B cell (primary cell): ENCODE results near the gene CRIM1. TPM values are rescaled to one million over a fixed set of nuclear protein-coding genes. Genes with fewer than 3 reads are reported as not detected.

Experiments
- ATAC-seq: fragments of 200-7000 bp; cut with Tn5 transposase; one replicate; pipeline ENCODE4 v1.10.0; 2021; ENCODE audit warnings: low read depth, mild to moderate bottlenecking, moderate number of reproducible peaks, moderate library complexity
- CTCF ChIA-PET: fragments of 350-600 bp; sonication (Branson Sonifier 250); formaldehyde crosslinking; loops from one replicate; lab custom pipeline; 2021; ENCODE audit warnings: antibody characterized with exemption, inconsistent platforms; lab: Charles Lee
- POLR2A ChIA-PET: fragments of 350-600 bp; sonication (Branson Sonifier 250); formaldehyde crosslinking; loops from one replicate; lab custom pipeline; 2021; ENCODE audit warnings: antibody characterized with exemption; lab: Charles Lee
- DNase-seq: peaks from one replicate; pipeline ENCODE4 v3.0.0; 2013
- H2AFZ ChIP-seq: 2 replicates; pipeline ENCODE4 v1.6.1; 2012; ENCODE audit warnings: mild to moderate bottlenecking, low read depth, low read length; ENCODE audit not compliant: insufficient read depth, poor library complexity, severe bottlenecking
- H3K27ac ChIP-seq, 2 donors: 1 replicate in 1 of 2; 2 replicates in 1 of 2; pipeline ENCODE4 v1.5.1; 2012 to 2013; ENCODE audit warnings: low read length in 2 of 2, mild to moderate bottlenecking in 2 of 2, moderate library complexity in 1 of 2
- H3K27me3 ChIP-seq, 4 experiments: fragments of 200-600 bp in 1 of 4; sonication (generic) in 1 of 4; replicated peaks in 1 of 4; 1 replicate in 2 of 4; 2 replicates in 2 of 4; pipeline versions ENCODE4 v1.6.1 to v1.7.0; 2013 to 2016; ENCODE audit warnings: low read length in 3 of 4, mild to moderate bottlenecking in 2 of 4, mixed read lengths in 1 of 4, moderate library complexity in 1 of 4; ENCODE audit not compliant: insufficient read depth in 4 of 4, control insufficient read depth in 3 of 4; ENCODE audit errors: control extremely low read depth in 1 of 4
- H3K36me3 ChIP-seq, 2 experiments: replicated peaks in 1 of 2; 1 replicate in 1 of 2; 2 replicates in 1 of 2; pipeline versions ENCODE4 v1.6.1 to v1.7.1; 2013; ENCODE audit warnings: low read length in 1 of 2; ENCODE audit not compliant: insufficient read depth in 2 of 2, control insufficient read depth in 1 of 2; ENCODE audit errors: control extremely low read depth in 1 of 2, extremely low read depth in 1 of 2
- H3K4me1 ChIP-seq, 2 donors: fragments of 200-600 bp in 1 of 2; sonication (generic) in 1 of 2; 1 replicate in 1 of 2; 2 replicates in 1 of 2; pipeline versions ENCODE4 v1.5.1 to v1.6.1; 2013 to 2017; ENCODE audit warnings: low read length in 2 of 2; ENCODE audit not compliant: control insufficient read depth in 2 of 2, insufficient read depth in 2 of 2
- H3K4me2 ChIP-seq: replicated peaks from 2 replicates; pipeline ENCODE3; 2012; ENCODE audit warnings: mild to moderate bottlenecking, low read depth, low read length; ENCODE audit not compliant: poor library complexity, severe bottlenecking
- H3K4me3 ChIP-seq, 5 experiments: fragments of 200-600 bp in 1 of 5; sonication (generic) in 1 of 5; 1 replicate in 3 of 5; 2 replicates in 2 of 5; pipeline versions ENCODE4 v1.5.1 to v1.7.0; 2011 to 2016; ENCODE audit warnings: low read length in 4 of 5, mild to moderate bottlenecking in 4 of 5, low read depth in 2 of 5, control low read depth in 1 of 5, moderate library complexity in 1 of 5; ENCODE audit not compliant: insufficient read depth in 1 of 5; ENCODE audit errors: control extremely low read depth in 1 of 5, extremely low read depth in 1 of 5
- H3K79me2 ChIP-seq: fragments of 200-600 bp; sonication (generic); one replicate; pipeline ENCODE4 v1.6.0; 2016; ENCODE audit warnings: low read length; ENCODE audit not compliant: control insufficient read depth, insufficient read depth
- H3K9ac ChIP-seq: fragments of 200-600 bp; sonication (generic); 2 replicates; pipeline ENCODE4 v1.6.1; 2017; ENCODE audit warnings: mild to moderate bottlenecking, low read length, moderate library complexity
- H3K9me3 ChIP-seq, 3 donors: one replicate each; pipeline versions ENCODE4 v1.6.1 to v1.7.1; 2013; ENCODE audit warnings: low read length in 2 of 3; ENCODE audit not compliant: control insufficient read depth in 2 of 3, insufficient read depth in 1 of 3; ENCODE audit errors: control extremely low read depth in 1 of 3
- H4K20me1 ChIP-seq: 2 replicates; pipeline ENCODE4 v1.6.0; 2012; ENCODE audit warnings: mild to moderate bottlenecking, low read length; ENCODE audit not compliant: insufficient read depth, control insufficient read depth, poor library complexity, severe bottlenecking
- H3K27ac Mint-ChIP-seq: one replicate; pipeline ENCODE4 v1.8.0; 2021; ENCODE audit warnings: mixed read lengths
- H3K27me3 Mint-ChIP-seq: one replicate; pipeline ENCODE4 v1.8.0; 2021; ENCODE audit warnings: mixed read lengths
- H3K4me1 Mint-ChIP-seq: one replicate; pipeline ENCODE4 v1.8.0; 2021; ENCODE audit warnings: mixed read lengths
- H3K4me3 Mint-ChIP-seq: one replicate; pipeline ENCODE4 v1.8.0; 2021; ENCODE audit warnings: mixed read lengths
- H3K9me3 Mint-ChIP-seq: one replicate; pipeline ENCODE4 v1.8.0; 2022; ENCODE audit warnings: mixed read lengths; ENCODE audit not compliant: insufficient read depth
- CTCF ChIP-seq: fragments of 200-600 bp; IDR thresholded peaks from one replicate; pipeline ENCODE4 v1.8.0; 2022; ENCODE audit warnings: antibody characterized with exemption, mild to moderate bottlenecking
- EZH2 ChIP-seq: IDR thresholded peaks from 2 replicates; pipeline ENCODE4 v1.6.1; 2012; ENCODE audit warnings: borderline replicate concordance, low read depth, mild to moderate bottlenecking, moderate library complexity, low read length; ENCODE audit not compliant: insufficient read depth, poor library complexity, severe bottlenecking
- WGBS: methylation state at CpG from one replicate; pipeline ENCODE4 v1.1.5; 2013; ENCODE audit warnings: missing lambda C conversion rate; ENCODE audit not compliant: insufficient coverage; 5-methylcytosine and 5-hydroxymethylcytosine counted together
- intact Hi-C: fragments of 100-400 bp; cut with micrococcal nuclease; formaldehyde crosslinking; loops from one replicate; pipeline ENCODE4 v1.10.0; 2022
- polyA plus RNA-seq: library from polyadenylated mRNA; depleted of rRNA; stranded (reverse); fragments of >200 nt; gene quantifications from 2 replicates; pipeline ENCODE4 v1.2.3, GENCODE V29; 2012
- total RNA-seq, 2 donors: library from RNA; stranded (reverse); fragments of 120-200 nt in 1 of 2; gene quantifications; 1 replicate in 1 of 2; 2 replicates in 1 of 2; pipeline versions ENCODE4 v1.2.3 to v1.2.4, GENCODE V29; 2013 to 2022

Gene CRIM1
- total and polyA plus RNA-seq, 2 donors (not counting 1 experiment from before 2014, with no cell fraction given), result 1.3 to 5.0 TPM

DNA sequence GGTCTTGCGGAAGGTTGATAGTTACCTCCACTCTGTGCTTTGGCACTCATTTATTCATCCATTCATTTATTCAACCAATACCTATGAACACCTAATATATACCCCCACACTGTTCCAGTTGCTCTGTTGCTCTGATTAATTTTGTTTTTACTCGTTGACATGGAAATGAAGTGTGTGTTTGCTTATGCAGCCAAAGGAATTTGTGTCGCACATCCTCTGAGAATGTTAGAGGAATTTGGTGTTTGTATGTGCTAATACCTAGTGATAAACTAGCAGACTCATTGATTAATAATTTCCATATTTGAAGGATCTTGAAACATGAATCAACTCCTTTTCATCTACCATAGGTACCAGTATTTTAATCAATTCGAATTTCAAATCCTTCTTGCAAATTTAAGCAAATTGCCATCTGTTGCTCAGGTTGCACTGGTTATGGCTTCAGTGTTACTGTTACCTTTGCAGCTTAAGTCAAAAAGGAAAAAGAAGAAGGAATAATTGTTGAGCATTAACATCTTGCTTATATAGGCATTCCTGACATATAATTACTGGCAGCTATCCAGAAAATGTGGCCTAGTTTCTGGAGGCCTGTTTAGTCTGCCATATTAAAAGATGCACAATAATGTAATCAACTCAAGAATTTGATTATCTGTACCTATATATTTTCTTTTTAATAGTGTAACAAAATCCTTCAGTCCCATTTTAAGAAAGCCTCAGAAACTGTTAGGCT lies 25.7 kb upstream of the CRIM1 start:
- Histone ChIP-seq H3K79me2 (no peaks in the 10 kb centered on the region), H3K27me3 (no peaks in the 10 kb centered on the region), H3K4me2 (no peak overlapping the region), H3K27ac (no peak overlapping the region), H3K9me3 (no peaks in the 10 kb centered on the region), H3K4me3 (no peak overlapping the region), H3K9ac (no peak overlapping the region), H2AFZ (no peak overlapping the region), H4K20me1 (no peaks in the 10 kb centered on the region), H3K36me3 (no peaks in the 10 kb centered on the region), H3K4me1 (no peaks in the 10 kb centered on the region)
- H3K4me1 Mint-ChIP-seq, result no peaks in the 10 kb centered on the region
- WGBS, result no CpG with 5 or more reads among the region's 4 CpGs
- H3K4me3 Mint-ChIP-seq, result no peak overlapping the region
- TF ChIP-seq EZH2 (no peak), CTCF (no peak)
- H3K27ac Mint-ChIP-seq, result no peak overlapping the region
- no peaks in the 10 kb centered on the region for H3K9me3 Mint-ChIP-seq
- ChIA-PET POLR2A (no interaction called here), CTCF (no interaction called here)
- no peak for ATAC-seq
- intact Hi-C loops, result no loop called here
- H3K27me3 Mint-ChIP-seq, result peaks cover 8% of the 10 kb centered on the region
- no peak for DNase-seq

DNA sequence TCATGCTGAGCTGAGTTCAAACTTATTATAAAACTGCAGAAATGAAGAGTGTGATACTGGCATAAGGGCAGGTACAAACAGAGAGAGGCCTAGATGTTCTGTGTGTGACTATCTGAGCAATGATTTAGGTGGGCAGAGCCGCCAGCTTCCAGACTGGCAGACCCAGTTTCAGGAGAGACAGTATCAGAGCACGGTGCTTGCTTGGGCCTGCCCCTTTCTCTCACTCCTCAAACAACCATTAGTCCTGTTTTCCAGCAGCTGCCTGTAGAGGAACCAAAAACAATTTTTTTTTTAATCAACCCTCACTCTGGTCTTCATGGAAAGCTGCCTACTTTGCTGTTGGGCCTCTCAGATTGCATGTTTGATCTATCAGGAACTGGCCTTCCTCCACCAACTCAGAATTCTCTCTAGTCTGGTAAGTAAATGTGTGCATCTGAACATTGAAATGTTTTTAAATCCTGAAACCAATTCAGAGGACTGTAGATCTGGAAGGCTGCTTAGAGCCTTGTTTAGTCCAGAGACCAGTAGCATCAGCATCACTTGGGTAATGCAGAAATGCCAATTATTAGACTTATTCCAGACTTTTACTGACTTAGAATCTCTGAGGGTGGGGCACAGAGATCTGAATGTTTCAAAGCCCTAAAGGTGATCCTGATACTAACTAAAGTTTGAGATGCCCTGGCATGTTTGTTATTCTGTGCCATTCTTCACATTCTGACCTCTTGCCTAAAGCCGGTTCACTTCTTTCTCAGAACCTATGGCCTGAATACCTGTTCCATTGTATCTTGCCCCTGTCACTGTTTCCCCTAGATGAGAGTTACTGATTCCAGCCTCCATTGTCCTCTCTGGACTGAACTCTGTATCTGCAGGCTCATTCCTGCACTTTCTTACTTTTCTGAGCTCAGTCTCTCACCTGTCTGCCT lies 24.8 kb upstream of the CRIM1 start:
- no peak overlapping the region for H3K4me3 ChIP-seq
- H3K36me3 ChIP-seq, result no peaks in the 10 kb centered on the region
- H3K9me3 ChIP-seq, result no peaks in the 10 kb centered on the region
- H3K4me1 Mint-ChIP-seq, result no peaks in the 10 kb centered on the region
- ChIA-PET POLR2A (no interaction called here), CTCF (no interaction called here)
- TF ChIP-seq EZH2 (no peak), CTCF (no peak)
- H3K27me3 Mint-ChIP-seq, result peaks cover 8% of the 10 kb centered on the region
- H3K27me3 ChIP-seq, result no peaks in the 10 kb centered on the region
- ATAC-seq (no peak), DNase-seq (no peak)
- H4K20me1 ChIP-seq, result no peaks in the 10 kb centered on the region
- no peak overlapping the region for H3K27ac ChIP-seq
- no peak overlapping the region for H3K9ac ChIP-seq
- no peak overlapping the region for H3K4me3 Mint-ChIP-seq
- WGBS, result 96% methylated on average over 3 of the region's 3 CpGs
- H2AFZ ChIP-seq, result no peak overlapping the region
- no peaks in the 10 kb centered on the region for H3K79me2 ChIP-seq
- H3K4me2 ChIP-seq, result no peak overlapping the region
- intact Hi-C loops, result no loop called here
- no peak overlapping the region for H3K27ac Mint-ChIP-seq
- no peaks in the 10 kb centered on the region for H3K4me1 ChIP-seq
- H3K9me3 Mint-ChIP-seq, result no peaks in the 10 kb centered on the region
